B cell (primary cell): ENCODE results near the gene FRG2C.

Source experiments
- CTCF ChIP-seq: fragments of 200-600 bp; IDR thresholded peaks from one replicate; pipeline ENCODE4 v1.8.0; 2022; ENCODE audit warnings: antibody characterized with exemption, mild to moderate bottlenecking
- EZH2 ChIP-seq: IDR thresholded peaks from 2 replicates; pipeline ENCODE4 v1.6.1; 2012; ENCODE audit warnings: borderline replicate concordance, low read depth, mild to moderate bottlenecking, moderate library complexity, low read length; ENCODE audit not compliant: insufficient read depth, poor library complexity, severe bottlenecking

GRCh38 chr3:75631541-75631940, 32.6 kb upstream of the FRG2C start:
- TF ChIP-seq CTCF: no peak
- TF ChIP-seq EZH2: no peak
